Activated CD8-positive, alpha-beta memory T cell treated with anti-CD3 and anti-CD28 coated beads, Interleukin-2, amount 50 U/mL, for 24 hours (primary cell): ENCODE data around the gene MMP27.
A peak's percentile ranks its signal among the peaks of the same experiment; 100 is the strongest.

ENCODE experiments used
- DNase-seq: peaks from one replicate; pipeline ENCODE4 v3.0.0-alpha.2; 2020; ENCODE audit errors: extremely low read depth

Gene MMP27

GRCh38 chr11:102703826-102704493, 1.6 kb downstream of the MMP27 start:
- DNase-seq: no peak

DNA sequence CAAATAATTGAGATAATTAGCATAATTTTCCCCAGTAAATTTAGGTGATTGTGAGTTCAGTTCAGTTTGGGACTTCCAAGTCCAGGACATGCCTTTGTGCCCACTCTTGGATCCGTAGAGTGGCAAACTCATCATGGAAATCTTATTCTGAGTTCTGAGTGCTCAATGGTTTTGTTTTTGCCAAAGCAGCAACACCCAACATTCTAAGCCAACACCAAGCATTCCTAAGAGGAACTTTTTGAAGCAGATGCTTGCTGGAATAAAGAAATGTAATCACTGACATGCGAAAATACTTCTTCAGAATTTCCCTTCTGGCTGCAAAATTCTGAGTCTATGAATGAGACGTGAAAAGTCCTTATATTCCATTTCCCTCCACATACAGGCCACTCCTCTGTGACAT, 10.4 kb downstream of the MMP27 start:
- DNase-seq: no peak

- no peak for DNase-seq
Observed at GRCh38 chr11:102685754-102686153, 19.8 kb downstream of the MMP27 start.

GRCh38 chr11:102685338-102685737, 20.2 kb downstream of the MMP27 start:
- DNase-seq: no peak

DNA sequence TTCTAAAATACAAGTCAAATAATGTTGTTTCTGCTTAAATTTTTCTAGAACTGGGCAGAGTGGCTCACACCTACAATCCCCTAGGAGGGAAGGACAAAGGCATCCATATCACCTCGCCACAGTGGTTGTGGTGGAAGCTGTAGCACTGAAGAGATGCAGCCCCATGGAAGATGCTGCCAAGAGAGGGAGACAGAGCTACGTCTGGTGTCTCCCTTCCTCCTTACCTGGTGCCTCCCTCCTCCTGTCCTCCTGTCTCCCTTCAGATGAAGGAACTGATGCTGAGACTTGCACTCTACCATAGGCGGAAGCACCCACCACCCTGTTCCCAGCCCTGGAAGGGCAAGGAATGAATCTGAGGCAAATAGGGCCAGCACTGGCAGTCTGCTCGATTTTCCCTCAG, 22.3 kb downstream of the MMP27 start:
- no peak for DNase-seq

- DNase-seq: no peak
Observed at GRCh38 chr11:102680945-102681344, 24.6 kb downstream of the MMP27 start.

DNA sequence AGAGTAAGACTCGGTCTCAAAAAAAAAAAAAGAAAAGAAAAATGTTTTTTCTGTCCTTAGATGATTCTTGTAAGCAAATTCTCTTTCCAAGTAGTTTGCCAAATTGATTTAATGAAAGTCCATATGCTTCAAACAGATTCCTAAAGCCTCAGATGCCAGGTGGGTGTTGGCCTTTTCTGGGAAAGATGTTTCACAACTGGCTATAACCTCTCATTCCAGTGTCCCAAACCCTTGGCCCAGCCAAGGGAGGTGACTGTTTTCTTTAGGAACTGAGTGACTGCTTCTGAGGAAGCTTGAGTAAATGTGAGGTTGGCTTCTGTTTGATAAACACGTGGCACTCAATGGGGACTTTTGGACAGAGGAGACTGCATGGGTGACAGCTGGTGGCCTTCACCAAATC, 27.5 kb downstream of the MMP27 start:
- no peak for DNase-seq

DNA sequence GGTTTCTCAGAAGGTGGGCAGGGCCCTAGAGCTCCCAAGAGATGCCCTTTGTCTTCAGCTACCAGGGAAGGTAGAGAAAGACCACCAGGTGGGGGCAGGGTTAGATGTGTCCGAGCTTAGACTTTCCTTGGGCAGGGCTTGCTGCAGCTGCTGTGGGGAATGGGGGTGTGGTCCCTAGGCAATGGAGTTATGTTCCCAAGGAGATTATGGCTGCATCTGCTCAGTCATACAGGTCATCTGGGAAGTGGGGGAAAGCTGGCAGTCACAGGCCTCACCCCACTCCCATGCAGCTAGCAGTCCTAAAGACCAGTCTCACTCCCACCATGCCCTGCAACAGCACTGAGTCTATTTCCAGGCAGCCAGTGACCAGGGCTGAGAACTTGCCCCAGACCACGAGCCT, 29.5 kb downstream of the MMP27 start:
- no peak for DNase-seq

DNA sequence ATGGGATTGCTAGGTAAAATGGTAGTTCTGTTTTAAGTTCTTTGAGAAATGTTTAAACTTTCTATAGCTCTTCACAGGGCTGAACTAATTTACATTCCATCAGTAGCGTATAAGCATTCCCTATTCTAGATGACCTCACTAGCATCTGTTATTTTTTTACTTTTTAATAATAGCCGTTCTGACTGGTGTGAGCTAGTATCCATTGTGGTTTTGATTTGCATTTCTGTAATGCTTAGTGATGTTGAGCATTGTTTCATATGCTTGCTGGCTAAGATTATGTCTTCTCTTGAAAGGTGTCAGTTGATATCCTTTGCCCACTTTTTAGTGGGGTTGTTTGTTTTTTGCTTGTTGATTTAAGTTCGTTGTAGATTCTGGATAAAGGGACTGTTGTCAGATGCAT, 35.9 kb downstream of the MMP27 start:
- DNase-seq: no peak

GRCh38 chr11:102666331-102666957, 39.1 kb downstream of the MMP27 start:
- DNase-seq: peak; percentile 5

DNA sequence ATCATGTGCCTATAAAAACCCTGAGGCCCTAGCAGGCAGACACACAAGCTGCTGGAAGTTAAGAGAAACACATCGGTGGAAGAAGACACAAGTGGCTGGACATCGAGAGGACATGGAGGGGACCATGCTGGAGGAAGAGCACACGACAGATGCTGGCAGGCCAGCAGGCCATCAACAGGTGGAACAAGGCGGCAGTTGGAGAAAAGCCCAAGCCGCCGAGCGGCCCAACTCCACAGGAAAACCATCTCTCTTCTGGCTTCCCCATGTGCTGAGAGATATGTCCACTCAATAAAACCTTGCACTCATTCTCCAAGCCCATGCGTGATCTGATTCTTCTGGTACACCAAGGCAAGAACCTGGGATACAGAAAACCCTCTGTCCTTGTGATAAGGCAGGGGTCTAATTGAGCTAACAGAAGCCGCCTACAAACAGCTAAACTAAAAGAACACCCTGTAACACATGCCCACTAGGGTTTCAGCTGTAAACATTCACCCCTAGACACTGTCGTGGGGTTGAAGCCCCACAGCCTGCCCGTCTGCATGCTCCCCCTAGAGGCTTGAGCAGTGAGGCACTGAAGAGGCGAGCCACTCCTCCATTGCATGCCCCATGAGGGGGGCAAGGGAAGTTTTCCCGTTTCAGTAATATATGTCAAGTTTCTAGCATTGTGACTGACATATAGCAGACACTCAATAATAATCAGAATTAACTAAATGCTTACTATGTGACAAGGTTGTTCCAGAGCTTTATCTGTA, 41.4 kb downstream of the MMP27 start:
- no peak for DNase-seq

GRCh38 chr11:102662607-102663006, 43.0 kb downstream of the MMP27 start:
- no peak for DNase-seq

GRCh38 chr11:102661040-102661439, 44.5 kb downstream of the MMP27 start:
- no peak for DNase-seq

GRCh38 chr11:102656528-102656927, 49.0 kb downstream of the MMP27 start:
- DNase-seq: no peak

- no peak for DNase-seq
Observed at GRCh38 chr11:102655547-102655946, 50.0 kb downstream of the MMP27 start.

DNA sequence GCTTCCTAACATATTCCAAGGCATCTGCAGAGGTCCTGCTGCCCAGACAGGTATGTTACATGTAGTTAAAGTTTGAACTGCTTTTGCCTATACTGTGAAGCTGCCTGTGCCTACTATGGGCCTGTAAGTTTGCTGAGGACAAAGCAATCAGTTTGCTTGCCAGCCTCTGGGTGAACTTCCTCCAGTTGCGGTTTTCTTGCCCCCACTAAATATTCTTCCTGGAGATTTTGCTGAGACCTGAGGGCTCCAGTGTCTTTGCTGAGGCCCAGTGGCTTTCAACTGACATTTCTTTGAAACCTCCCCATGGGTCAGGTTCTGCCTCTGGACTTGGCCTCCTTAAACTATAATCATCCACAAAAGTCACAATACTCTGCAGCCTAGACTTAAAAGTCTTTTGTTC, 50.8 kb downstream of the MMP27 start:
- DNase-seq: no peak

DNA sequence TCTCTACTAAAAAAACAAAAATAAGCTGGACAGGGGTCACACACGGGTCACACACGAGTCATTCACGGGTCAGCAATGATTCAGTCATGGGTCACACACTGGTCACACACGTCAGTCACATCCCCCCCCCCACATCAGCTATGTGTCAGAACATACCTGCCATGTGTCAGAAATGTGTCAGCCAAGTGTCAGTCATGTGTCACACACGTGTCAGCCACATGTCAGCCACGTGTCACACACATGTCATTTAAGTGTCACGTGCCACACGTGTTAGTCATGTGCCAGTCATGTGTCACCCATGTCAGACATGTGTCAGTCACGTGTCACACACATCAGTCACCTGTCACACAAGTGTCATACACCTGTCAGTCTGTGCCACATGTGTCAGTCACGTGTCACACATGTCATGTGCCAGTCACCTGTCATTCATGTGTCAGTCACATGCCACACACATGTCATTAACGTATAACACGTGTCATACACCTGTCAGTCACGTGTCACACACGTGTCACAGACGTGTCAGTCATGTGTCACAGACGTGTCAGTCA, 51.8 kb downstream of the MMP27 start:
- DNase-seq: no peak

DNA sequence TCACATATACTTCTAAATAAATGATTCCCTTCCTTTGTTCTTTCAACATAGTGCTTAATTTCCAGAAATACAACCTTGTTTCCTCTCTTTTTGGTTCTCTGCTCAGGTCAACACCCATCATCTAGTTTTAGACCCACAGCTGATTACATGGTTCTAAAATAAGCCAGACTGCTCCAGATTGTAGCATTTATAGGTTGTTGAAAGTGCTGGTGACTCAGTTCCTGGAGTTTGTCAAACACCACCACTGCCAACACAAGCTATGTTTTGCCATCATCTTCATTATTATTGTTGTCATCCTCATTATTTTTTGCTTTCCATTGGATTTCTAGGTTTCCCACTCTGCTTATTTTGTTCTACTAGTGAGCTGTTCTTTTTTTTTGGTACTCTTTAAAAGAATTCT, 58.1 kb downstream of the MMP27 start:
- no peak for DNase-seq

DNA sequence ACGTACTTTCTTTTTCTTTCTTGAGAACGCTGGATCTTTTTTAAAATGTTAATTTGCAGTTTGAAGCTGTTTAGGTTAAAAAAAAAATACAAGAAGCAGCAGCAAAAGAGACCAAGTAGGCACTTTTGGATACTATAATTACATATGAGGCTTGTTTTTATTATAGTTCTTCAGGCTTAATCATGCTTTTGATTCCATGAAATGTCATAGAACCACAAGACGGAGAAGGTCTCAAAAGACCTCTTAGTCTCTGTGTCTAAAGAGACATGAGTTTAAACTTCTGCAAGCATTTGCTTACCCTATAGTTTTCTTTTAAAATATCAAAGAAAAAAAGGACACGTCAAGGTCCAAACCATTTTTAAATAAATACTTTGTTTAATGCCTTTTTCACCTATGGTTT, 61.6 kb downstream of the MMP27 start:
- no peak for DNase-seq
